Uterus (tissue), 4 donors: Measurements from ENCODE around the gene DMTF1. TPM values are rescaled to one million over a fixed set of nuclear protein-coding genes. Genes with fewer than 3 reads are reported as not detected.

Experiments used
- DNase-seq, 2 donors: peaks; one replicate each; pipeline ENCODE4 v3.0.0-alpha.2; 2019 to 2020
- H3K27ac ChIP-seq, 2 donors: fragments of 200-600 bp; sonication (generic); 1 replicate in 1 of 2; 2 replicates in 1 of 2; pipeline ENCODE4 v1.5.1; 2016 to 2018
- H3K27me3 ChIP-seq, 2 donors: fragments of 200-600 bp; sonication (generic); one replicate each; pipeline ENCODE4 v1.5.1; 2018 to 2019; ENCODE audit warnings: control low read depth in 1 of 2
- H3K36me3 ChIP-seq, 2 donors: fragments of 200-600 bp; sonication (generic); one replicate each; pipeline ENCODE4 v1.5.1; 2019; ENCODE audit warnings: control low read depth in 1 of 2
- H3K4me1 ChIP-seq, 2 donors: fragments of 200-600 bp; sonication (generic); one replicate each; pipeline ENCODE4 v1.5.1; 2018 to 2019; ENCODE audit warnings: control low read depth in 1 of 2
- H3K4me3 ChIP-seq, 2 donors: fragments of 200-600 bp; sonication (generic); 1 replicate in 1 of 2; 2 replicates in 1 of 2; pipeline ENCODE4 v1.5.1; 2018 to 2019; ENCODE audit warnings: mild to moderate bottlenecking in 1 of 2
- H3K9me3 ChIP-seq, 2 donors: fragments of 200-600 bp; sonication (generic); one replicate each; pipeline ENCODE4 v1.5.1; 2019; ENCODE audit warnings: control low read depth in 1 of 2
- POLR2A ChIP-seq, 2 donors: fragments of 450-650 bp; IDR thresholded peaks; one replicate each; pipeline ENCODE4 v1.6.1; 2016; ENCODE audit warnings: antibody characterized with exemption in 2 of 2, mild to moderate bottlenecking in 1 of 2, moderate library complexity in 1 of 2
- intact Hi-C: fragments of 100-400 bp; cut with DNase I; formaldehyde crosslinking; loops from one replicate; pipeline ENCODE4 v1.15.1; 2023; ENCODE audit warnings: low total_unique reads
- total RNA-seq, 4 donors: library from RNA; depleted of rRNA in 3 of 4; stranded (reverse); fragments of >200 nt in 3 of 4; gene quantifications; one replicate each; pipeline versions ENCODE4 v1.1.0 to v1.2.4, GENCODE V29; 2014 to 2023
- TF ChIP-seq, protein P1 (sequence below), 4 experiments: fragments of 200-600 bp in 2 of 4; fragments of 450-650 bp in 2 of 4; sonication (generic) in 2 of 4; IDR thresholded peaks; one replicate each; pipeline ENCODE4 v1.5.1; 2016 to 2019; ENCODE audit warnings: antibody characterized with exemption in 4 of 4, mild to moderate bottlenecking in 2 of 4, moderate library complexity in 1 of 4
- donor health status: DM: yes; HTN: yes; CAD: no.

DMTF1 gene
- total RNA-seq, 4 donors from 2014 or later = 36.2 to 193 (median 138) TPM

DNA sequence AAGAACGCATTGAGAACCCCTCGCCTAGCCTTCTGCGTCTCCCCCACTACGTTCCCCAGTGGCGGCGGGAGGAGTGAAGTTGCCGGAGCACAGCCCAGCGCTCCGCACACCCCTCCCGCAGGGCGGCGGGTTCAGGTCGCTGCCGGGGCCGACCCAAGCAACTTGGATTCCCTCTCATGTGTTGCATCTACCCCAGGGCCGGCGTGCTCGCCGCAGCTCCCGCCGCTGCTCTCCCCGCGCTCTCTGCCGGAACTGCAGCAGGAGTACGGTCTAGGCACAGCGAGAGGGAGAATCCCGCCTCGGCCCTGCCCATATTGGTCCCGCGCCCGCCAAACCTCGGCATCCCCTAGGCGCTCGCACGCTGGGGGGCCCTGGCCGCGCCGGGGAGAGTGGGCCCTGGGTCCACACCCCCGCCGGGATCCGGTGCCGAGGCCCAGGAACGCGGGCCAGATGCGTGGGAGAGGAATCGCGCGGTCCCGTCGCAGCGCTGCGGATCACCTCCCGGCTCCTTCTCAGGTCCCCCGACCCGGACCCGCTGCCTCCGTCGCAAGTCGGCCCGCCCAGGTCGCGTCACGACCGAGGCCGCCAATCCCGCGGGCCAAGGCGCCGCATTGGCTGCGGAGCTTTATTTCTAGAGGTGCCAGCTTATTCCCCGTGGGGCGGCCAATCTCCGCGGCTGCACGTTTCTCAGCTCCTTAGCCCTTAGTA is 67.9 kb downstream of the DMTF1 start:
- peak; percentile 68 to 74 for DNase-seq
- no peaks in the 10 kb centered on the region for H3K4me1 ChIP-seq
- H3K27me3 ChIP-seq = no peaks in the 10 kb centered on the region
- H3K36me3 ChIP-seq = no peaks in the 10 kb centered on the region
- intact Hi-C loops = no loop called here
- peak overlapping the region; percentile 68 to 81 for H3K4me3 ChIP-seq
- TF ChIP-seq POLR2A (IDR thresholded peaks at IDR 0.05) = peak; percentile 81 to 90
- TF ChIP-seq, protein P1, sequence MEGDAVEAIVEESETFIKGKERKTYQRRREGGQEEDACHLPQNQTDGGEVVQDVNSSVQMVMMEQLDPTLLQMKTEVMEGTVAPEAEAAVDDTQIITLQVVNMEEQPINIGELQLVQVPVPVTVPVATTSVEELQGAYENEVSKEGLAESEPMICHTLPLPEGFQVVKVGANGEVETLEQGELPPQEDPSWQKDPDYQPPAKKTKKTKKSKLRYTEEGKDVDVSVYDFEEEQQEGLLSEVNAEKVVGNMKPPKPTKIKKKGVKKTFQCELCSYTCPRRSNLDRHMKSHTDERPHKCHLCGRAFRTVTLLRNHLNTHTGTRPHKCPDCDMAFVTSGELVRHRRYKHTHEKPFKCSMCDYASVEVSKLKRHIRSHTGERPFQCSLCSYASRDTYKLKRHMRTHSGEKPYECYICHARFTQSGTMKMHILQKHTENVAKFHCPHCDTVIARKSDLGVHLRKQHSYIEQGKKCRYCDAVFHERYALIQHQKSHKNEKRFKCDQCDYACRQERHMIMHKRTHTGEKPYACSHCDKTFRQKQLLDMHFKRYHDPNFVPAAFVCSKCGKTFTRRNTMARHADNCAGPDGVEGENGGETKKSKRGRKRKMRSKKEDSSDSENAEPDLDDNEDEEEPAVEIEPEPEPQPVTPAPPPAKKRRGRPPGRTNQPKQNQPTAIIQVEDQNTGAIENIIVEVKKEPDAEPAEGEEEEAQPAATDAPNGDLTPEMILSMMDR (IDR thresholded peaks at IDR 0.05) = peak in 1 of 4 experiments; percentile 2
- no peaks in the 10 kb centered on the region for H3K9me3 ChIP-seq
- peak overlapping the region; percentile 84 to 89 for H3K27ac ChIP-seq

- Histone ChIP-seq H3K27ac (peak overlapping the region; percentile 84 to 89), H3K4me1 (no peaks in the 10 kb centered on the region), H3K27me3 (no peaks in the 10 kb centered on the region), H3K9me3 (no peaks in the 10 kb centered on the region), H3K4me3 (peak overlapping the region; percentile 68 to 81), H3K36me3 (no peaks in the 10 kb centered on the region)
- TF ChIP-seq, protein P1 (IDR thresholded peaks at IDR 0.05) = no peak
- TF ChIP-seq POLR2A (IDR thresholded peaks at IDR 0.05) = no peak
- intact Hi-C loops = no loop called here
- DNase-seq = peak in 1 of 2 donors; percentile 18
These were observed 68.5 kb downstream of the DMTF1 start for GRCh38 chr7:87220734-87221215.

DNA sequence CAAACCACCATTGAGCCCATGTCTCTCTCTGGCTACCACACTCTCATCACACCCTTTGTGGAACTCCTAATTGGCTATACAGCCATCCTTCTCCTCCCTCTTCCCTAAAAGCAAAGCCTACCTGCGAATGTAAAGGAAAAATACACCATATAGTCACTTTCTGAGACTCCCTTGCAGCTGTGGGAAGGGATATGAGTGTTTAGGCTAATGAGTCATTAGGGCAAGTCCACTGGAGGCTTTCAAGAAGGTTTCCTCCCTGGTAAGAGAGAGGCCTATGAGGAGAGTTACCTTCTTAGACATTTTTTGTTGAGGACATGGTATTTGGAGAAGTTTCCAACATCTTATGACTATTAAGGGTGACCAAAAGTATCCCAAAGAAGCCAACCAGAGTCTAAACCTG is 71.4 kb downstream of the DMTF1 start:
- H3K27me3 ChIP-seq = no peaks in the 10 kb centered on the region
- no peak overlapping the region for H3K4me3 ChIP-seq
- H3K9me3 ChIP-seq = no peaks in the 10 kb centered on the region
- no peak overlapping the region for H3K27ac ChIP-seq
- DNase-seq = no peak
- intact Hi-C loops = no loop called here
- no peak for TF ChIP-seq POLR2A (IDR thresholded peaks at IDR 0.05)
- TF ChIP-seq, protein P1 (IDR thresholded peaks at IDR 0.05) = no peak
- no peaks in the 10 kb centered on the region for H3K36me3 ChIP-seq
- no peaks in the 10 kb centered on the region for H3K4me1 ChIP-seq

DNA sequence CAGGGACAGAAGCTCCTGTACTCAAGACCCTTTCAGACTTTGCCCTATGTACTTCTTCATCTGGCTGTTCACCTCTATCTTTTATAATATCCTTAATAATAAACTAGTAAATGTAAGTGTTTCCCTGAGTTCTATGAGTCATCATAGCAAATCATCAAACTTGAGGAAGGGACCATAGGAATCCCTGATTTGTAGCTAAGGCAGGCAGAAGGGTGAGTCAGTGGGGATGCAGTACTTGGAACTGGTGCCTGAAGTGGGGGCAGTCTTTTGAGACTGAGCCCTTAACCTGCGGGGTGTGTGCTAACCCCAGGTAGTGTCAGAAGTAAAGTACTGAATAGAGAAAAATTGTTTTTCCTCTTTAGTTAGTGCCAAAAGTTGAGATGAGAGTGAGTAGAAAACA is 73.4 kb downstream of the DMTF1 start:
- no peak for DNase-seq
- H3K9me3 ChIP-seq = no peaks in the 10 kb centered on the region
- no peak overlapping the region for H3K4me3 ChIP-seq
- no peaks in the 10 kb centered on the region for H3K27me3 ChIP-seq
- no peak for TF ChIP-seq POLR2A (IDR thresholded peaks at IDR 0.05)
- intact Hi-C loops = no loop called here
- H3K27ac ChIP-seq = no peak overlapping the region
- H3K36me3 ChIP-seq = no peaks in the 10 kb centered on the region
- H3K4me1 ChIP-seq = no peaks in the 10 kb centered on the region

DNA sequence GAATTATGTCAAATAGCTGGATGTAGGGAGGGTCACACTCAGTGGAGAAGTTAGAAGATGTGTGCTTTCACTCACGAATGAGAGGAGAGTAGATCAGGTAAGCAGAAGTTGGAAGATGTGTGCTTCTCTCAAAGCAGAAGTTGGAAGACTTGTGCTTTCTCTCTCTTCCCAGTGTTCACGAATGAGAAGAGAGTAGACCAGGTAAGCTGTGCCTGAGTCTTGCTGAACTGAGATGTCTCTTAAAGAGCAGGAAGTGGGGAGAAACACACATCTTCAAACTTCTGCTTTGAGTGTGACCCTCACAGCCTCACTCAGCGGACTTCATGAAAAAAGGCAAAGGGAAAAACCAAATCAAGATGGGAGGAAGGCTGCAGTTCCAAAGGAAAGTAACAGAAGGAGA is 74.2 kb downstream of the DMTF1 start:
- Histone ChIP-seq H3K27ac (no peak overlapping the region), H3K4me3 (no peak overlapping the region), H3K4me1 (no peaks in the 10 kb centered on the region), H3K9me3 (no peaks in the 10 kb centered on the region), H3K27me3 (no peaks in the 10 kb centered on the region), H3K36me3 (no peaks in the 10 kb centered on the region)
- TF ChIP-seq, protein P1 (IDR thresholded peaks at IDR 0.05) = no peak
- no peak for TF ChIP-seq POLR2A (IDR thresholded peaks at IDR 0.05)
- no peak for DNase-seq
- intact Hi-C loops = no loop called here
